ENCODE results near the gene SETBP1. TPM values are rescaled to one million over a fixed set of nuclear protein-coding genes. Genes with fewer than 3 reads are reported as not detected.

Gene SETBP1
- total and polyA plus RNA-seq, 2 of the 4 experiments (the other 2 are of a cell fraction): 0.19 to 0.36 TPM

- Histone ChIP-seq H3K14ac (replicated peaks; ENCODE audit: low read depth, low read length) (no peak overlapping the region), H3K9me1 (ENCODE audit: insufficient read depth, low read length) (no peaks in the 10 kb centered on the region), H3K4me3 (ENCODE audit: insufficient read depth, low read depth, low read length) (no peak overlapping the region), H2AFZ (replicated peaks; ENCODE audit: low read length, poor library complexity) (no peak overlapping the region), H3K27me3 (ENCODE audit: control insufficient read depth, insufficient read depth, low read length) (no peaks in the 10 kb centered on the region; the same call in 1 of the 2 replicates), H3K79me1 (ENCODE audit: low read depth in 1 of 2, low read length in 2 of 2) (no peaks in the 10 kb centered on the region), H3K36me3 (ENCODE audit: control insufficient read depth, insufficient read depth, low read length) (no peaks in the 10 kb centered on the region), H2AK5ac (ENCODE audit: low read depth, low read length) (no peak overlapping the region), H4K8ac (ENCODE audit: low read depth in 2 of 2, low read length in 2 of 2) (no peak overlapping the region), H3K9me3 (ENCODE audit: control insufficient read depth, insufficient read depth, low read length) (no peaks in the 10 kb centered on the region), H3K4ac (ENCODE audit: low read depth, low read length) (no peak overlapping the region), H3K4me1 (ENCODE audit: control insufficient read depth, insufficient read depth, low read length) (no peaks in the 10 kb centered on the region; the same call in 1 of the 2 replicates), H3K18ac (ENCODE audit: low read depth, low read length) (no peak overlapping the region), H2AK9ac (replicated peaks; ENCODE audit: low read depth, low read length, poor library complexity) (no peak overlapping the region), H4K20me1 (ENCODE audit: insufficient read depth, low read length) (no peaks in the 10 kb centered on the region), H3K9ac (ENCODE audit: low read depth, low read length) (no peak overlapping the region), H3K23ac (ENCODE audit: low read depth, low read length) (no peak overlapping the region), H4K5ac (ENCODE audit: low read depth, low read length) (no peak overlapping the region), H3K56ac (ENCODE audit: extremely low read depth, insufficient read depth, low read length) (no peak overlapping the region), H3K27ac (ENCODE audit: insufficient read depth, low read length) (no peak overlapping the region), H2BK15ac (ENCODE audit: low read depth, low read length) (no peak overlapping the region), H2BK120ac (ENCODE audit: low read depth, low read length) (no peak overlapping the region), H2BK5ac (ENCODE audit: low read depth, low read length, poor library complexity, severe bottlenecking) (no peak overlapping the region), H4K91ac (ENCODE audit: insufficient read depth, low read depth, low read length) (no peak overlapping the region), H2BK20ac (ENCODE audit: low read depth, low read length) (no peak overlapping the region), H3K4me2 (ENCODE audit: low read depth, low read length) (no peak overlapping the region)
- ATAC-seq (ENCODE audit: low read depth) (no peak), DNase-seq (no peak)
- WGBS, 2 experiments (ENCODE audit: extremely low coverage in 2 of 2, insufficient read length in 1 of 2): 73% methylated on average over 2 of the region's 13 CpGs; no CpG with 5 or more reads in 1 of the 2 experiments
- BruUV-seq (replicated peaks): no TSS peak
- in situ Hi-C loops (cut with MboI; ENCODE audit: low sequenced_read_pairs): no loop called here
- dilution Hi-C loops (cut with HindIII; ENCODE audit: low sequenced_read_pairs, unreplicated experiment): no loop called here
- intact Hi-C loops (cut with micrococcal nuclease): no loop called here
- ChIA-PET POLR2A (ENCODE audit: unreplicated experiment) (no interaction called here), CTCF (no interaction called here)
- TF ChIP-seq BHLHE40 (IDR thresholded peaks at IDR 0.05; ENCODE audit: low read depth, low read length) (no peak), CHD1 (IDR thresholded peaks at IDR 0.05; ENCODE audit: low read depth, low read length) (no peak), MAFK (IDR thresholded peaks at IDR 0.05; ENCODE audit: low read depth, low read length) (no peak)
These were observed 171.4 kb downstream of the SETBP1 start for GRCh38 chr18:44851856-44852621.

All from IMR-90 (cell line).